H1 (cell line): ENCODE results near the gene HLF. TPM values are rescaled to one million over a fixed set of nuclear protein-coding genes. Genes with fewer than 3 reads are reported as not detected.

Source experiments
- CTCF ChIA-PET: fragments of 300-600 bp; sonication (Branson Sonifier 250); formaldehyde crosslinking; loops from one replicate; lab custom pipeline; 2021; ENCODE audit not compliant: partially characterized antibody; lab: Charles Lee
- POLR2A ChIA-PET: fragments of 300-600 bp; sonication (Branson Sonifier 250); formaldehyde crosslinking; loops from one replicate; lab custom pipeline; 2021; ENCODE audit warnings: inconsistent platforms; ENCODE audit not compliant: partially characterized antibody; lab: Charles Lee
- DNase-seq, 2 experiments: peaks; one replicate each; pipeline versions ENCODE4 v3.0.0 to v3.0.0-alpha.2; 2010 to 2022; ENCODE audit warnings: low spot score in 2 of 2, low read depth in 1 of 2, mixed read lengths in 1 of 2
- FAIRE-seq: peaks from 2 replicates; lab custom pipeline; 2011; peaks lifted over from hg19 to GRCh38; lab: Jason Lieb, UNC
- H2AFZ ChIP-seq: 2 replicates; pipeline ENCODE4 v1.8.1; 2012; ENCODE audit warnings: low read length, inconsistent platforms
- H2AK5ac ChIP-seq: 2 replicates; pipeline ENCODE4 v1.6.1; 2013; ENCODE audit warnings: low read depth, low read length
- H2BK120ac ChIP-seq: replicated peaks from 2 replicates; pipeline ENCODE3; 2013; ENCODE audit warnings: low read depth, low read length, inconsistent platforms
- H2BK12ac ChIP-seq: 2 replicates; pipeline ENCODE4 v1.6.1; 2013; ENCODE audit warnings: low read depth, low read length
- H2BK15ac ChIP-seq: 2 replicates; pipeline ENCODE4 v1.6.1; 2013; ENCODE audit warnings: low read length
- H2BK20ac ChIP-seq: 2 replicates; pipeline ENCODE4 v1.6.1; 2013; ENCODE audit warnings: low read length
- H2BK5ac ChIP-seq: 2 replicates; pipeline ENCODE4 v1.6.1; 2013; ENCODE audit warnings: low read depth, low read length
- H3K14ac ChIP-seq: 2 replicates; pipeline ENCODE4 v1.6.1; 2013; ENCODE audit warnings: inconsistent platforms; ENCODE audit not compliant: insufficient read length
- H3K18ac ChIP-seq: 2 replicates; pipeline ENCODE4 v1.6.1; 2013; ENCODE audit warnings: low read length; ENCODE audit errors: extremely low read depth
- H3K23ac ChIP-seq: 2 replicates; pipeline ENCODE4 v1.6.1; 2013; ENCODE audit warnings: inconsistent platforms; ENCODE audit not compliant: insufficient read length
- H3K23me2 ChIP-seq: 2 replicates; pipeline ENCODE4 v1.6.1; 2013; ENCODE audit warnings: low read depth, low read length
- H3K27ac ChIP-seq: 2 replicates; pipeline ENCODE4 v1.6.1; 2011; ENCODE audit warnings: low read depth, low read length, inconsistent platforms
- H3K27me3 ChIP-seq, 4 experiments: replicated peaks in 1 of 4; 1 replicate in 1 of 4; 2 replicates in 3 of 4; pipeline versions ENCODE4 v1.6.1 to v1.8.1; 2011 to 2013; ENCODE audit warnings: low read length in 3 of 4, mild to moderate bottlenecking in 3 of 4, inconsistent platforms in 2 of 4, mixed read lengths in 2 of 4, moderate library complexity in 1 of 4; ENCODE audit not compliant: control insufficient read depth in 3 of 4, insufficient read depth in 3 of 4; ENCODE audit errors: extremely low read depth in 1 of 4
- H3K36me3 ChIP-seq, 4 experiments: 2 replicates each; pipeline versions ENCODE4 v1.6.1 to v1.8.1; 2011 to 2013; ENCODE audit warnings: mild to moderate bottlenecking in 4 of 4, low read length in 3 of 4, moderate library complexity in 2 of 4, control low read depth in 1 of 4, inconsistent platforms in 1 of 4; ENCODE audit not compliant: insufficient read depth in 4 of 4, control insufficient read depth in 2 of 4
- H3K4ac ChIP-seq: replicated peaks from 2 replicates; pipeline ENCODE3; 2013; ENCODE audit warnings: low read length, low read depth, mixed read lengths, inconsistent platforms; ENCODE audit not compliant: insufficient read length
- H3K4me1 ChIP-seq, 4 experiments: replicated peaks in 1 of 4; 1 replicate in 1 of 4; 2 replicates in 3 of 4; pipeline versions ENCODE4 v1.6.1 to v1.8.1; 2011 to 2013; ENCODE audit warnings: low read length in 3 of 4, inconsistent platforms in 2 of 4, mixed read lengths in 1 of 4; ENCODE audit not compliant: insufficient read depth in 4 of 4, control insufficient read depth in 3 of 4
- H3K4me2 ChIP-seq, 2 experiments: 2 replicates each; pipeline versions ENCODE4 v1.6.1 to v1.8.1; 2011 to 2013; ENCODE audit warnings: low read depth in 2 of 2, low read length in 2 of 2, control low read depth in 1 of 2, inconsistent platforms in 1 of 2, mild to moderate bottlenecking in 1 of 2; ENCODE audit not compliant: insufficient read depth in 1 of 2
- H3K4me3 ChIP-seq, 4 experiments: fragments of 200-600, 300-600 bp in 1 of 4; sonication (generic), shearing (Covaris generic), sonication (Bioruptor Twin) in 1 of 4; 2 replicates each; pipeline versions ENCODE4 v1.5.1 to v1.8.1; 2011 to 2016; ENCODE audit warnings: low read length in 4 of 4, low read depth in 3 of 4, control low read depth in 2 of 4, inconsistent platforms in 2 of 4, mild to moderate bottlenecking in 2 of 4, mixed read lengths in 1 of 4, moderate library complexity in 1 of 4; ENCODE audit not compliant: insufficient read depth in 2 of 4; ENCODE audit errors: extremely low read depth in 1 of 4
- H3K56ac ChIP-seq: replicated peaks from 2 replicates; pipeline ENCODE3; 2013; ENCODE audit warnings: low read depth, mild to moderate bottlenecking, mixed read lengths, low read length, inconsistent platforms; ENCODE audit not compliant: insufficient read length
- H3K79me1 ChIP-seq: 2 replicates; pipeline ENCODE4 v1.6.1; 2013; ENCODE audit warnings: low read depth, low read length, control low read depth
- H3K79me2 ChIP-seq, 2 experiments: 2 replicates each; pipeline versions ENCODE4 v1.6.1 to v1.8.1; 2012 to 2013; ENCODE audit warnings: low read length in 2 of 2, mild to moderate bottlenecking in 2 of 2, inconsistent platforms in 1 of 2; ENCODE audit not compliant: insufficient read depth in 2 of 2, control insufficient read depth in 1 of 2
- H3K9ac ChIP-seq, 4 experiments: replicated peaks in 1 of 4; 1 replicate in 1 of 4; 2 replicates in 3 of 4; pipeline versions ENCODE4 v1.6.1 to v1.8.1; 2011 to 2013; ENCODE audit warnings: low read depth in 3 of 4, low read length in 3 of 4, control low read depth in 2 of 4, mild to moderate bottlenecking in 2 of 4, moderate library complexity in 2 of 4, inconsistent platforms in 1 of 4; ENCODE audit errors: extremely low read depth in 1 of 4
- H3K9me3 ChIP-seq, 2 experiments: 2 replicates each; pipeline versions ENCODE4 v1.6.1 to v1.8.1; 2012 to 2013; ENCODE audit warnings: mild to moderate bottlenecking in 2 of 2, moderate library complexity in 2 of 2, control low read depth in 1 of 2, inconsistent platforms in 1 of 2, low read depth in 1 of 2, low read length in 1 of 2, mixed read lengths in 1 of 2; ENCODE audit not compliant: insufficient read depth in 2 of 2
- H4K20me1 ChIP-seq, 2 experiments: replicated peaks in 1 of 2; 2 replicates each; pipeline versions ENCODE3 to v1.8.1; 2011 to 2013; ENCODE audit warnings: inconsistent platforms in 2 of 2, low read length in 2 of 2, mild to moderate bottlenecking in 1 of 2; ENCODE audit not compliant: insufficient read depth in 2 of 2, control insufficient read depth in 1 of 2
- H4K5ac ChIP-seq: 2 replicates; pipeline ENCODE4 v1.6.1; 2013; ENCODE audit warnings: low read length, low read depth, mixed read lengths, inconsistent platforms; ENCODE audit not compliant: insufficient read length
- H4K8ac ChIP-seq: 2 replicates; pipeline ENCODE4 v1.8.0; 2013; ENCODE audit warnings: mild to moderate bottlenecking, moderate library complexity, low read length, inconsistent platforms; ENCODE audit not compliant: insufficient read depth; ENCODE audit errors: extremely low read depth
- H4K91ac ChIP-seq: replicated peaks from 2 replicates; pipeline ENCODE3; 2013; ENCODE audit warnings: low read length, mixed read lengths, inconsistent platforms; ENCODE audit not compliant: insufficient read length
- BRCA1 ChIP-seq: IDR thresholded peaks from 2 replicates; pipeline ENCODE4 v1.6.1; 2012; ENCODE audit warnings: low read depth, low read length, improper control_type of control experiment
- EZH2 ChIP-seq: fragments of 200-600 bp; sonication (generic); IDR thresholded peaks from 2 replicates; pipeline ENCODE4 v1.7.1; 2012; ENCODE audit warnings: low read depth, mild to moderate bottlenecking, moderate library complexity, low read length, inconsistent platforms; ENCODE audit not compliant: severe bottlenecking
- HDAC2 ChIP-seq, 2 experiments: fragments of 300-600 bp in 1 of 2; sonication (generic) in 1 of 2; IDR thresholded peaks; 2 replicates each; pipeline ENCODE4 v1.6.1; 2011 to 2012; ENCODE audit warnings: low read depth in 2 of 2, low read length in 2 of 2, mild to moderate bottlenecking in 2 of 2, moderate library complexity in 2 of 2, borderline replicate concordance in 1 of 2, inconsistent platforms in 1 of 2
- JUND ChIP-seq: IDR thresholded peaks from 2 replicates; pipeline ENCODE4 v1.6.1; 2011; ENCODE audit warnings: mild to moderate bottlenecking, improper control_type of control experiment, low read length
- KDM5A ChIP-seq: fragments of 200-600 bp; IDR thresholded peaks from 2 replicates; pipeline ENCODE4 v1.7.1; 2012; ENCODE audit warnings: mild to moderate bottlenecking, low read length, inconsistent platforms, mixed read lengths
- NRF1 ChIP-seq: IDR thresholded peaks from 2 replicates; pipeline ENCODE4 v1.6.1; 2011; ENCODE audit warnings: mild to moderate bottlenecking, low read depth, low read length, improper control_type of control experiment
- RBBP5 ChIP-seq: IDR thresholded peaks from 2 replicates; pipeline ENCODE4 v1.7.1; 2012; ENCODE audit warnings: low read depth, mild to moderate bottlenecking, inconsistent platforms, low read length, moderate library complexity, borderline replicate concordance
- SIRT6 ChIP-seq: IDR thresholded peaks from one replicate; pipeline ENCODE4 v1.7.1; 2012; ENCODE audit warnings: low read length, inconsistent platforms
- SP1 ChIP-seq: IDR thresholded peaks from 2 replicates; pipeline ENCODE4 v1.6.1; 2011; ENCODE audit warnings: low read depth, low read length
- SP4 ChIP-seq: IDR thresholded peaks from 2 replicates; pipeline ENCODE4 v1.6.1; 2012; ENCODE audit warnings: low read length, inconsistent platforms
- TBP ChIP-seq: IDR thresholded peaks from 2 replicates; pipeline ENCODE4 v1.6.1; 2011; ENCODE audit warnings: low read depth, low read length, improper control_type of control experiment
- TCF12 ChIP-seq: IDR thresholded peaks from 2 replicates; pipeline ENCODE4 v1.6.1; 2011; ENCODE audit warnings: low read depth, mild to moderate bottlenecking, low read length
- WGBS, 2 experiments: shearing (Covaris generic) in 1 of 2; methylation state at CpG; one replicate each; pipeline versions ENCODE4 v1.1.6 to v1.1.7; 2013 to 2015; ENCODE audit warnings: low lambda C conversion rate in 2 of 2, mixed read lengths in 2 of 2, inconsistent platforms in 1 of 2, low coverage in 1 of 2, missing lambda C conversion rate in 1 of 2; ENCODE audit not compliant: insufficient replicate concordance in 2 of 2, insufficient coverage in 1 of 2, insufficient read length in 1 of 2; ENCODE audit errors: extremely low coverage in 1 of 2, missing lambda C conversion rate in 1 of 2; 5-methylcytosine and 5-hydroxymethylcytosine counted together
- polyA plus RNA-seq, 7 experiments: library from polyadenylated mRNA; depleted of rRNA in 3 of 7; stranded (reverse) in 5 of 7; unstranded in 2 of 7; fragments of >200 nt in 5 of 7; fragments of 200-250 nt in 2 of 7; gene quantifications; 1 replicate in 5 of 7; 2 replicates in 1 of 7; 4 replicates in 1 of 7; pipeline versions ENCODE4 v1.2.1 to v1.2.3, GENCODE V29; 2011 to 2013; ENCODE audit warnings: missing spikeins in 2 of 7, mixed read lengths in 2 of 7
- total RNA-seq: library from RNA; stranded (reverse); fragmentation: NEBNext Ultra II Directional; extraction: Animal tissue kit (Norgen Biotek cat#: 25700); gene quantifications from 2 replicates; pipeline ENCODE4 v1.2.1, GENCODE V29; 2021
- TF ChIP-seq, protein P1 (sequence below): IDR thresholded peaks from 2 replicates; pipeline ENCODE4 v1.6.1; 2012; ENCODE audit warnings: inconsistent platforms

Gene HLF
- total and polyA plus RNA-seq, 2 of the 8 experiments (the other 6 are each of a cell fraction or from before 2014, with no cell fraction given): 0.39 to 0.60 TPM

DNA sequence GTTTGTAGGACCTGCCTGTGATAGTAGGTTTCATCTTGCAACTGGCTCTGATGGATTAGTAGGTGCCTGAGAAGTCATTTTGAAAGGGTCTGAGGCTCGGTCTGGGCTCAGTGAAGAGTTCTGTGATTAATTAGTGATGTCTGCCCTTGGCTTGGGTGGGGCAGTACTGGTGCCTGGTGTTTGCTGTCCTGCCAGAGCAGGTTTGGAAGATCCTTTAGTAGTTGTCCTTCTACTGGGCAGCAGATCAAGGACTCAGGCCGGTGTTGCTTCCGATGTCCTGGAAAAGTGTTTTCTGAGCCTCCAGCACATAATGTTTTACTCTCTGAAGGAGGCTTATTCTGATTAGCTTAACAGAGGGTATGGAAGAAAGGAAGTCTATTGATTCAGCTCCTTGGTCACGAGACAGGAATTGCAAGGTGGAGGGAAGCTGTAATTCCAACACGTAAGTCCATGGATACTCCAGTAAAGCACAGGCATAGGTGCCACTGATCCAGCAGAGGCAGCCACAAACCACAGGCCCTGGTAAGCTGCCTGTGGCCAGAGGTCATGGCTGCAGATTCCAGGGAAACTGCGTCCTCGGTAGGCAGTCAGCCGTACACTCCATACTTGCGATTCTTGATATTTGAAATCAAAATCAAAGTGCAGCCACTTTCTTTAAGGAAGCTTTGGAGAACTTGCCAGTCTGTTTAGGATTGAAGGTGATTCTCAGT is 18.7 kb downstream of the HLF start:
- Histone ChIP-seq H3K18ac (no peak overlapping the region), H2AFZ (no peak overlapping the region; the same call in 1 of the 2 replicates), H3K27ac (no peak overlapping the region), H3K4me1 (peaks cover 0 to 5% (median 0%) of the 10 kb centered on the region in 4 experiments; a peak in 1 of 7 replicates), H4K91ac (no peak overlapping the region), H2BK20ac (no peak overlapping the region), H3K56ac (no peak overlapping the region), H3K9ac (no peak overlapping the region; a peak in 1 of 7 replicates), H3K4me2 (no peak overlapping the region), H4K20me1 (no peaks in the 10 kb centered on the region), H3K79me2 (no peaks in the 10 kb centered on the region), H4K8ac (no peak overlapping the region; the same call in 1 of the 2 replicates), H3K79me1 (no peaks in the 10 kb centered on the region), H2BK15ac (no peak overlapping the region), H2BK12ac (no peak overlapping the region), H4K5ac (no peak overlapping the region), H3K4me3 (no peak overlapping the region), H3K23ac (no peak overlapping the region), H3K36me3 (no peaks in the 10 kb centered on the region), H3K23me2 (no peaks in the 10 kb centered on the region), H3K27me3 (no peaks in the 10 kb centered on the region), H3K14ac (no peak overlapping the region), H3K9me3 (no peaks in the 10 kb centered on the region), H3K4ac (no peak overlapping the region), H2AK5ac (no peak overlapping the region), H2BK120ac (no peak overlapping the region), H2BK5ac (no peak overlapping the region)
- DNase-seq: no peak
- no peak for FAIRE-seq
- ChIA-PET POLR2A (no interaction called here), CTCF (interaction anchor here (0.7 to 1.4 kb wide), 6 partner anchors 8 to 231 kb away, joined by 3 to 4 read pairs (median 3); no protein-coding TSS in a partner anchor)
- 87% methylated on average over 9 of the region's 9 CpGs; no CpG with 5 or more reads in 1 of the 2 experiments for WGBS, 2 experiments
- TF ChIP-seq BRCA1 (no peak), KDM5A (no peak), NRF1 (no peak), SIRT6 (no peak), SP1 (no peak), TCF12 (no peak), SP4 (no peak), RBBP5 (no peak), EZH2 (no peak), TBP (no peak), JUND (no peak), HDAC2 (IDR thresholded peaks at IDR 0.05; ENCODE audit: borderline replicate concordance in 1 of 2, low read depth in 2 of 2, low read length in 2 of 2) (no peak)
- TF ChIP-seq, protein P1, sequence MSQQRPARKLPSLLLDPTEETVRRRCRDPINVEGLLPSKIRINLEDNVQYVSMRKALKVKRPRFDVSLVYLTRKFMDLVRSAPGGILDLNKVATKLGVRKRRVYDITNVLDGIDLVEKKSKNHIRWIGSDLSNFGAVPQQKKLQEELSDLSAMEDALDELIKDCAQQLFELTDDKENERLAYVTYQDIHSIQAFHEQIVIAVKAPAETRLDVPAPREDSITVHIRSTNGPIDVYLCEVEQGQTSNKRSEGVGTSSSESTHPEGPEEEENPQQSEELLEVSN: no peak
